Measurements from ENCODE around the gene FSTL4. TPM values are rescaled to one million over a fixed set of nuclear protein-coding genes. Genes with fewer than 3 reads are reported as not detected.

Gene FSTL4
- total and polyA plus RNA-seq, 2 experiments from 2014 or later, result 1.4 to 2.8 TPM

DNA sequence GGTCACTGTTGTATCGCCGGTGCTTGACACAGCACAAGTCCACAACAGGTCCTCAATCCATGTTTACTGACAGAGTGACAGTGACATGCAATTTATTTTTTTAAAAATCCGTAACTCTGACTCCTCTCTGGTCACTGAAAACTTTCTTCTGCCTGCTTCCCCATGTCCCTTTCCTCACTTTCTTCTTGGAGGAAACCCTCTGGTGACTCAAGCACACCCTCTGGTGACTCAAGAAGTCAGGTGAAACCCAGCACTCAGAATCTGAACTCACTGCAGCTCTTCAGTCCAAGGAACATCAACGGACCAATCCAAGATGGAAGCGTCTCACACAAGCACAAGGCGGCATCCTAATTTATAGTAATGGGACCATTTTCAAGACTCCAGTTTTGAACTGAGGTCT is 245.9 kb downstream of the FSTL4 start:
- Histone ChIP-seq H3K27me3 (ENCODE audit: insufficient read depth) (no peaks in the 10 kb centered on the region), H3K27ac (ENCODE audit: low read depth) (no peak overlapping the region), H3K79me2 (replicated peaks; ENCODE audit: insufficient read depth) (no peaks in the 10 kb centered on the region), H4K20me1 (replicated peaks; ENCODE audit: insufficient read depth) (no peaks in the 10 kb centered on the region), H3K4me1 (ENCODE audit: insufficient read depth) (peaks cover 45% of the 10 kb centered on the region), H2AFZ (no peak overlapping the region), H3K4me2 (no peak overlapping the region), H3K4me3 (no peak overlapping the region), H3K9me2 (ENCODE audit: insufficient read depth) (no peaks in the 10 kb centered on the region; the same call in 1 of the 2 replicates), H3F3A (replicated peaks; ENCODE audit: low read depth) (no peaks in the 10 kb centered on the region), H3K36me3 (ENCODE audit: insufficient read depth) (no peaks in the 10 kb centered on the region)
- TF ChIP-seq, protein P1, sequence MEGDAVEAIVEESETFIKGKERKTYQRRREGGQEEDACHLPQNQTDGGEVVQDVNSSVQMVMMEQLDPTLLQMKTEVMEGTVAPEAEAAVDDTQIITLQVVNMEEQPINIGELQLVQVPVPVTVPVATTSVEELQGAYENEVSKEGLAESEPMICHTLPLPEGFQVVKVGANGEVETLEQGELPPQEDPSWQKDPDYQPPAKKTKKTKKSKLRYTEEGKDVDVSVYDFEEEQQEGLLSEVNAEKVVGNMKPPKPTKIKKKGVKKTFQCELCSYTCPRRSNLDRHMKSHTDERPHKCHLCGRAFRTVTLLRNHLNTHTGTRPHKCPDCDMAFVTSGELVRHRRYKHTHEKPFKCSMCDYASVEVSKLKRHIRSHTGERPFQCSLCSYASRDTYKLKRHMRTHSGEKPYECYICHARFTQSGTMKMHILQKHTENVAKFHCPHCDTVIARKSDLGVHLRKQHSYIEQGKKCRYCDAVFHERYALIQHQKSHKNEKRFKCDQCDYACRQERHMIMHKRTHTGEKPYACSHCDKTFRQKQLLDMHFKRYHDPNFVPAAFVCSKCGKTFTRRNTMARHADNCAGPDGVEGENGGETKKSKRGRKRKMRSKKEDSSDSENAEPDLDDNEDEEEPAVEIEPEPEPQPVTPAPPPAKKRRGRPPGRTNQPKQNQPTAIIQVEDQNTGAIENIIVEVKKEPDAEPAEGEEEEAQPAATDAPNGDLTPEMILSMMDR (conservative IDR thresholded peaks at IDR 0.05; ENCODE audit: low read depth in 2 of 2), result peak in 1 of 2 experiments; percentile 57; a peak in 2 of 4 replicates
- TF ChIP-seq ZNF331 (CRISPR knock-in tag; IDR thresholded peaks at IDR 0.05; ENCODE audit: low read depth), result no peak
- no peak for ATAC-seq
- no peak overlapping the region for H3K4me3 Mint-ChIP-seq
- DNase-seq (ENCODE audit: low spot score), result no peak
- no peaks in the 10 kb centered on the region for H3K36me3 Mint-ChIP-seq (ENCODE audit: low read depth)
- H3K4me1 Mint-ChIP-seq, result peaks cover 42% of the 10 kb centered on the region
- no peaks in the 10 kb centered on the region for H3K9me3 Mint-ChIP-seq
- H3K27me3 Mint-ChIP-seq (ENCODE audit: insufficient read depth, low read depth, poor library complexity), result peaks cover 14% of the 10 kb centered on the region
- H3K27ac Mint-ChIP-seq, result no peak overlapping the region

DNA sequence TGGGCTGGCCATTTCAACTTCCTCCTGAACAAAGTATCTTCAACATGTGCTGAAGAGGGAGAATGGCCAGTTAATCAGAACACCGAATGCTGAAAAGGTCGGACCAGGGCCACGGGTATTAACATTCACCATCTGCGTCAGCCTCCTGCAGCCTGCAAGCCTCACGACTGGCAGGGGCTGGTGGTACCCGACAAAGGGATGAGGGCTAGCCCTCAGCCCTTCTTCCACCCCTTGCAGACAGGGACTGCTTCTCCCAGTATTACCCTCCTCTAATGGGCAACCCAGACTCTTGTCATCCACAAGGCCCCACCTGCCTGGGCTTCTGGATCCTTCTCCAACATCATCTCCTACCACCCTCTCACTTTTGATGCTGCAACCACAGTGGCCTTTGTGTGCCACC is 246.6 kb downstream of the FSTL4 start:
- H3K27me3 Mint-ChIP-seq (ENCODE audit: insufficient read depth, low read depth, poor library complexity), result peaks cover 14% of the 10 kb centered on the region
- DNase-seq (ENCODE audit: low spot score) (no peak), ATAC-seq (peak; percentile 16)
- H2AFZ ChIP-seq, result no peak overlapping the region
- H3K27ac Mint-ChIP-seq, result no peak overlapping the region
- H3K4me3 Mint-ChIP-seq, result no peak overlapping the region
- no peaks in the 10 kb centered on the region for H3F3A ChIP-seq (replicated peaks; ENCODE audit: low read depth)
- H3K4me3 ChIP-seq, result no peak overlapping the region
- H3K27ac ChIP-seq (ENCODE audit: low read depth), result no peak overlapping the region
- H3K9me3 Mint-ChIP-seq, result no peaks in the 10 kb centered on the region
- TF ChIP-seq, protein P2, sequence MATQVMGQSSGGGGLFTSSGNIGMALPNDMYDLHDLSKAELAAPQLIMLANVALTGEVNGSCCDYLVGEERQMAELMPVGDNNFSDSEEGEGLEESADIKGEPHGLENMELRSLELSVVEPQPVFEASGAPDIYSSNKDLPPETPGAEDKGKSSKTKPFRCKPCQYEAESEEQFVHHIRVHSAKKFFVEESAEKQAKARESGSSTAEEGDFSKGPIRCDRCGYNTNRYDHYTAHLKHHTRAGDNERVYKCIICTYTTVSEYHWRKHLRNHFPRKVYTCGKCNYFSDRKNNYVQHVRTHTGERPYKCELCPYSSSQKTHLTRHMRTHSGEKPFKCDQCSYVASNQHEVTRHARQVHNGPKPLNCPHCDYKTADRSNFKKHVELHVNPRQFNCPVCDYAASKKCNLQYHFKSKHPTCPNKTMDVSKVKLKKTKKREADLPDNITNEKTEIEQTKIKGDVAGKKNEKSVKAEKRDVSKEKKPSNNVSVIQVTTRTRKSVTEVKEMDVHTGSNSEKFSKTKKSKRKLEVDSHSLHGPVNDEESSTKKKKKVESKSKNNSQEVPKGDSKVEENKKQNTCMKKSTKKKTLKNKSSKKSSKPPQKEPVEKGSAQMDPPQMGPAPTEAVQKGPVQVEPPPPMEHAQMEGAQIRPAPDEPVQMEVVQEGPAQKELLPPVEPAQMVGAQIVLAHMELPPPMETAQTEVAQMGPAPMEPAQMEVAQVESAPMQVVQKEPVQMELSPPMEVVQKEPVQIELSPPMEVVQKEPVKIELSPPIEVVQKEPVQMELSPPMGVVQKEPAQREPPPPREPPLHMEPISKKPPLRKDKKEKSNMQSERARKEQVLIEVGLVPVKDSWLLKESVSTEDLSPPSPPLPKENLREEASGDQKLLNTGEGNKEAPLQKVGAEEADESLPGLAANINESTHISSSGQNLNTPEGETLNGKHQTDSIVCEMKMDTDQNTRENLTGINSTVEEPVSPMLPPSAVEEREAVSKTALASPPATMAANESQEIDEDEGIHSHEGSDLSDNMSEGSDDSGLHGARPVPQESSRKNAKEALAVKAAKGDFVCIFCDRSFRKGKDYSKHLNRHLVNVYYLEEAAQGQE (IDR thresholded peaks at IDR 0.05; ENCODE audit: unreplicated experiment), result no peak
- no peak for TF ChIP-seq ZNF331 (CRISPR knock-in tag; IDR thresholded peaks at IDR 0.05; ENCODE audit: low read depth)
- TF ChIP-seq STAT1 (IDR thresholded peaks at IDR 0.05; ENCODE audit: unreplicated experiment), result no peak
- TF ChIP-seq POLR2AphosphoS5 (IDR thresholded peaks at IDR 0.05; ENCODE audit: low read depth), result no peak
- no peak for TF ChIP-seq ZNF114 (CRISPR knock-in tag; IDR thresholded peaks at IDR 0.05)
- TF ChIP-seq JUNB (IDR thresholded peaks at IDR 0.05; ENCODE audit: unreplicated experiment), result no peak
- TF ChIP-seq, protein P3, sequence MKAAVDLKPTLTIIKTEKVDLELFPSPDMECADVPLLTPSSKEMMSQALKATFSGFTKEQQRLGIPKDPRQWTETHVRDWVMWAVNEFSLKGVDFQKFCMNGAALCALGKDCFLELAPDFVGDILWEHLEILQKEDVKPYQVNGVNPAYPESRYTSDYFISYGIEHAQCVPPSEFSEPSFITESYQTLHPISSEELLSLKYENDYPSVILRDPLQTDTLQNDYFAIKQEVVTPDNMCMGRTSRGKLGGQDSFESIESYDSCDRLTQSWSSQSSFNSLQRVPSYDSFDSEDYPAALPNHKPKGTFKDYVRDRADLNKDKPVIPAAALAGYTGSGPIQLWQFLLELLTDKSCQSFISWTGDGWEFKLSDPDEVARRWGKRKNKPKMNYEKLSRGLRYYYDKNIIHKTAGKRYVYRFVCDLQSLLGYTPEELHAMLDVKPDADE (IDR thresholded peaks at IDR 0.05), result no peak
- no peak for TF ChIP-seq EZH2phosphoT487 (IDR thresholded peaks at IDR 0.05; ENCODE audit: unreplicated experiment)
- TF ChIP-seq, protein P4, sequence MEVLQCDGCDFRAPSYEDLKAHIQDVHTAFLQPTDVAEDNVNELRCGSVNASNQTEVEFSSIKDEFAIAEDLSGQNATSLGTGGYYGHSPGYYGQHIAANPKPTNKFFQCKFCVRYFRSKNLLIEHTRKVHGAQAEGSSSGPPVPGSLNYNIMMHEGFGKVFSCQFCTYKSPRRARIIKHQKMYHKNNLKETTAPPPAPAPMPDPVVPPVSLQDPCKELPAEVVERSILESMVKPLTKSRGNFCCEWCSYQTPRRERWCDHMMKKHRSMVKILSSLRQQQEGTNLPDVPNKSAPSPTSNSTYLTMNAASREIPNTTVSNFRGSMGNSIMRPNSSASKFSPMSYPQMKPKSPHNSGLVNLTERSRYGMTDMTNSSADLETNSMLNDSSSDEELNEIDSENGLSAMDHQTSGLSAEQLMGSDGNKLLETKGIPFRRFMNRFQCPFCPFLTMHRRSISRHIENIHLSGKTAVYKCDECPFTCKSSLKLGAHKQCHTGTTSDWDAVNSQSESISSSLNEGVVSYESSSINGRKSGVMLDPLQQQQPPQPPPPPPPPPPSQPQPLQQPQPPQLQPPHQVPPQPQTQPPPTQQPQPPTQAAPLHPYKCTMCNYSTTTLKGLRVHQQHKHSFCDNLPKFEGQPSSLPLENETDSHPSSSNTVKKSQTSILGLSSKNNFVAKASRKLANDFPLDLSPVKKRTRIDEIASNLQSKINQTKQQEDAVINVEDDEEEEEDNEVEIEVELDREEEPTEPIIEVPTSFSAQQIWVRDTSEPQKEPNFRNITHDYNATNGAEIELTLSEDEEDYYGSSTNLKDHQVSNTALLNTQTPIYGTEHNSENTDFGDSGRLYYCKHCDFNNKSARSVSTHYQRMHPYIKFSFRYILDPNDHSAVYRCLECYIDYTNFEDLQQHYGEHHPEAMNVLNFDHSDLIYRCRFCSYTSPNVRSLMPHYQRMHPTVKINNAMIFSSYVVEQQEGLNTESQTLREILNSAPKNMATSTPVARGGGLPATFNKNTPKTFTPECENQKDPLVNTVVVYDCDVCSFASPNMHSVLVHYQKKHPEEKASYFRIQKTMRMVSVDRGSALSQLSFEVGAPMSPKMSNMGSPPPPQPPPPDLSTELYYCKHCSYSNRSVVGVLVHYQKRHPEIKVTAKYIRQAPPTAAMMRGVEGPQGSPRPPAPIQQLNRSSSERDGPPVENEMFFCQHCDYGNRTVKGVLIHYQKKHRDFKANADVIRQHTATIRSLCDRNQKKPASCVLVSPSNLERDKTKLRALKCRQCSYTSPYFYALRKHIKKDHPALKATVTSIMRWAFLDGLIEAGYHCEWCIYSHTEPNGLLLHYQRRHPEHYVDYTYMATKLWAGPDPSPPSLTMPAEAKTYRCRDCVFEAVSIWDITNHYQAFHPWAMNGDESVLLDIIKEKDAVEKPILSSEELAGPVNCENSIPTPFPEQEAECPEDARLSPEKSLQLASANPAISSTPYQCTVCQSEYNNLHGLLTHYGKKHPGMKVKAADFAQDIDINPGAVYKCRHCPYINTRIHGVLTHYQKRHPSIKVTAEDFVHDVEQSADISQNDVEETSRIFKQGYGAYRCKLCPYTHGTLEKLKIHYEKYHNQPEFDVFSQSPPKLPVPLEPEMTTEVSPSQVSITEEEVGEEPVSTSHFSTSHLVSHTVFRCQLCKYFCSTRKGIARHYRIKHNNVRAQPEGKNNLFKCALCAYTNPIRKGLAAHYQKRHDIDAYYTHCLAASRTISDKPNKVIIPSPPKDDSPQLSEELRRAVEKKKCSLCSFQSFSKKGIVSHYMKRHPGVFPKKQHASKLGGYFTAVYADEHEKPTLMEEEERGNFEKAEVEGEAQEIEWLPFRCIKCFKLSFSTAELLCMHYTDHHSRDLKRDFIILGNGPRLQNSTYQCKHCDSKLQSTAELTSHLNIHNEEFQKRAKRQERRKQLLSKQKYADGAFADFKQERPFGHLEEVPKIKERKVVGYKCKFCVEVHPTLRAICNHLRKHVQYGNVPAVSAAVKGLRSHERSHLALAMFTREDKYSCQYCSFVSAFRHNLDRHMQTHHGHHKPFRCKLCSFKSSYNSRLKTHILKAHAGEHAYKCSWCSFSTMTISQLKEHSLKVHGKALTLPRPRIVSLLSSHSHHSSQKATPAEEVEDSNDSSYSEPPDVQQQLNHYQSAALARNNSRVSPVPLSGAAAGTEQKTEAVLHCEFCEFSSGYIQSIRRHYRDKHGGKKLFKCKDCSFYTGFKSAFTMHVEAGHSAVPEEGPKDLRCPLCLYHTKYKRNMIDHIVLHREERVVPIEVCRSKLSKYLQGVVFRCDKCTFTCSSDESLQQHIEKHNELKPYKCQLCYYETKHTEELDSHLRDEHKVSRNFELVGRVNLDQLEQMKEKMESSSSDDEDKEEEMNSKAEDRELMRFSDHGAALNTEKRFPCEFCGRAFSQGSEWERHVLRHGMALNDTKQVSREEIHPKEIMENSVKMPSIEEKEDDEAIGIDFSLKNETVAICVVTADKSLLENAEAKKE (CRISPR knock-in tag; IDR thresholded peaks at IDR 0.05), result no peak
- no peaks in the 10 kb centered on the region for H4K20me1 ChIP-seq (replicated peaks; ENCODE audit: insufficient read depth)
- H3K36me3 Mint-ChIP-seq (ENCODE audit: low read depth), result no peaks in the 10 kb centered on the region
- H3K4me1 Mint-ChIP-seq, result peaks cover 45% of the 10 kb centered on the region
- H3K4me2 ChIP-seq, result no peak overlapping the region
- H3K9me2 ChIP-seq (ENCODE audit: insufficient read depth), result no peaks in the 10 kb centered on the region
- H3K4me1 ChIP-seq (ENCODE audit: insufficient read depth), result peaks cover 49% of the 10 kb centered on the region
- no peaks in the 10 kb centered on the region for H3K79me2 ChIP-seq (replicated peaks; ENCODE audit: insufficient read depth)
- H3K36me3 ChIP-seq (ENCODE audit: insufficient read depth), result no peaks in the 10 kb centered on the region
- no peaks in the 10 kb centered on the region for H3K27me3 ChIP-seq (ENCODE audit: insufficient read depth)
